Endometrial microvascular endothelial cells (primary cell): Measurements from ENCODE around the gene LBP. TPM values are rescaled to one million over a fixed set of nuclear protein-coding genes. Genes with fewer than 3 reads are reported as not detected.
"Not testable (repeated sequence)": the region's sequence is repeated elsewhere in the genome, so short reads cannot be mapped to it uniquely, and the experiment has no call there.

Experiments
- in situ Hi-C: cut with HindIII; loops from 2 replicates; pipeline ENCODE4 v1.10.0; 2017; ENCODE audit warnings: low sequenced_read_pairs, low pct_unique_long_range_greater_than_20kb; ENCODE audit errors: inconsistent ontology term
- total RNA-seq: library from RNA; depleted of rRNA; stranded (reverse); fragments of >200 nt; gene quantifications from one replicate; pipeline ENCODE4 v1.2.3, GENCODE V29; 2015; ENCODE audit errors: inconsistent ontology term

LBP gene
- total RNA-seq, 1 donor from 2014 or later: not detected

GRCh38 chr20:38377039-38377685 is 30.9 kb downstream of the LBP start:
- in situ Hi-C loops: no loop called here

- in situ Hi-C loops: not testable (repeated sequence)
These were observed 31.6 kb downstream of the LBP start for GRCh38 chr20:38377838-38378237.

- in situ Hi-C loops: no loop called here
These were observed 36.9 kb downstream of the LBP start for GRCh38 chr20:38383147-38383546.

GRCh38 chr20:38386004-38386403 is 39.7 kb downstream of the LBP start:
- in situ Hi-C loops: no loop called here

GRCh38 chr20:38386851-38387250 is 40.6 kb downstream of the LBP start:
- in situ Hi-C loops: no loop called here

- in situ Hi-C loops: no loop called here
These were observed 41.7 kb downstream of the LBP start for GRCh38 chr20:38387953-38388352.

- in situ Hi-C loops: no loop called here
These were observed 46.1 kb downstream of the LBP start for GRCh38 chr20:38392356-38392755.

GRCh38 chr20:38393259-38393658 is 47.0 kb downstream of the LBP start:
- in situ Hi-C loops: no loop called here

GRCh38 chr20:38395165-38395564 is 48.9 kb downstream of the LBP start:
- in situ Hi-C loops: no loop called here

- in situ Hi-C loops: not testable (repeated sequence)
These were observed 49.6 kb downstream of the LBP start for GRCh38 chr20:38395751-38396395.

- in situ Hi-C loops: no loop called here
These were observed 55.8 kb downstream of the LBP start for GRCh38 chr20:38402089-38402488.

GRCh38 chr20:38402816-38403215 is 56.5 kb downstream of the LBP start:
- in situ Hi-C loops: no loop called here

GRCh38 chr20:38404016-38404415 is 57.7 kb downstream of the LBP start:
- in situ Hi-C loops: no loop called here

- in situ Hi-C loops: no loop called here
These were observed 58.9 kb downstream of the LBP start for GRCh38 chr20:38405132-38405531.

- in situ Hi-C loops: no loop called here
These were observed 60.2 kb downstream of the LBP start for GRCh38 chr20:38406476-38406875.

GRCh38 chr20:38407321-38407720 is 61.0 kb downstream of the LBP start:
- in situ Hi-C loops: no loop called here

- in situ Hi-C loops: not testable (repeated sequence)
These were observed 61.5 kb downstream of the LBP start for GRCh38 chr20:38407822-38408221.

GRCh38 chr20:38412877-38413577 is 66.7 kb downstream of the LBP start:
- in situ Hi-C loops: no loop called here

GRCh38 chr20:38414769-38415450 is 68.6 kb downstream of the LBP start:
- in situ Hi-C loops: no loop called here
